GM19240 (cell line): ENCODE measurements around the gene INTS4.
"Not testable (repeated sequence)": the region's sequence is repeated elsewhere in the genome, so short reads cannot be mapped to it uniquely, and the experiment has no call there.

Experiments
- DNase-seq: peaks from one replicate; pipeline ENCODE4 v3.0.0; 2011; ENCODE audit warnings: low spot score; ENCODE audit not compliant: insufficient read length

INTS4 gene

DNA sequence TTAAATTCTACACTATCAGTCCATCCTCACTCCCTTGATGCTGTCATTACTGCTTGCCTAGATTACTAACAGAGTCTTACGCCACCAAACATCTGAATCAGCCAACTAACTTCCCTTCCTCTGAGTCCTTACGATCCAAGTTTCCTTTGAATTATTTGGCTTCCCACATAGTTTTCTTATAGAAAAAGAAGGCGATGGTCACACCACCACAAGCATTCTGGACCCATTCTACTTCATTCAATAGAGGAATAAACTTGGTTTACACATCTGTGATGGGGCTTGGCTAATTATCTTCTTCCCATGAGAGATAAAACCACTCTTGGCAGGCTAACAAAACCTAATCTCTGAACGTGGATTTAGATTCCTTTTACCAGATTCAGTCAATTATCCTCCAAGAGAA is 35.0 kb downstream of the INTS4 start:
- DNase-seq = no peak

DNA sequence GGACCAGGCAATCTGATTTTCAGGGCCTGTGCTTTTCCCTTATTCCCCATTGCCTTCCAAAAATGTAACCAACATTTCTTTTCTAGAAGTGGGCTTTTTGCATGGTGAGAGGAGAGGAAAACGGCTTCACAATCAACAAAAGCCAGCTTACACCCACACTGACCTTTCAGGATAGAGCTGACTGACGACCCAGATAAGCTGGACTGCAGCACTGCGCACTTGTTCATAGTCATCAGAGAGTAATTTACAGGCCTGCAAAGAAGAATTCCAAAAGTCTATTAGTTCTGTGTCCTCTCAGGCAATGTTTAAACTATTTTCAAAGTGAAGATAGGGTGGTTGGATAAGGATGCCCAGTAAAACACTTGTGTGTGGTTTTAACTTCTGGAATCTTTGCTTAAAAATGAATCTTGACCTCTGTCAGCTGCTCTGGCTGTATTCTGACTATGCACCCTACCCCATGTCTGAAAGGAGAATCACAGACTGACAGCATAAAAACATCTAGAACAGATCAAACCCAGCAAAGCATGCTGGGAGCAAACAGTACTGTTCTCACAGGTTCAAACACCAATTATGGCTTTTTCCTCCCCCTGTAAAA is 35.8 kb downstream of the INTS4 start:
- DNase-seq = not testable (repeated sequence)

GRCh38 chr11:77943296-77943695 is 51.2 kb downstream of the INTS4 start:
- DNase-seq = not testable (repeated sequence)

DNA sequence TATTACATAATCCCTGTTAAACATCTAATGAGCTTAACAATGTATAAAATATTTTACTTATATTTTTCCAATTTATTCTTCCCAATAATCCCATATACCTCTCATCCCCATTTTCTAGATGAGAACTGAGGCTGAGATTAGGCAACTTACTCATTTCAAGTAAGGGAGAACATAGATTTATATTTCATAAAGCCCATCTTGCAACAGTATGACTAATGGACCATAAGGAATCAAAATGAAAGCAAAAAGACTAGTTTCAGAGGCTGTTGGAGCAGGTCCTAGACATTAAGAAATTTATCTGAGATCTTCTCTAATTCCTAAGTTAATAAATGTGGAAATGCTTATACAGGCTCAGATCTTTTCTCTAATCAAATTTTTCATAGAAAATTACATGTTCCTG is 52.0 kb downstream of the INTS4 start:
- DNase-seq = not testable (repeated sequence)

GRCh38 chr11:77933596-77933995 is 60.9 kb downstream of the INTS4 start:
- not testable (repeated sequence) for DNase-seq

DNA sequence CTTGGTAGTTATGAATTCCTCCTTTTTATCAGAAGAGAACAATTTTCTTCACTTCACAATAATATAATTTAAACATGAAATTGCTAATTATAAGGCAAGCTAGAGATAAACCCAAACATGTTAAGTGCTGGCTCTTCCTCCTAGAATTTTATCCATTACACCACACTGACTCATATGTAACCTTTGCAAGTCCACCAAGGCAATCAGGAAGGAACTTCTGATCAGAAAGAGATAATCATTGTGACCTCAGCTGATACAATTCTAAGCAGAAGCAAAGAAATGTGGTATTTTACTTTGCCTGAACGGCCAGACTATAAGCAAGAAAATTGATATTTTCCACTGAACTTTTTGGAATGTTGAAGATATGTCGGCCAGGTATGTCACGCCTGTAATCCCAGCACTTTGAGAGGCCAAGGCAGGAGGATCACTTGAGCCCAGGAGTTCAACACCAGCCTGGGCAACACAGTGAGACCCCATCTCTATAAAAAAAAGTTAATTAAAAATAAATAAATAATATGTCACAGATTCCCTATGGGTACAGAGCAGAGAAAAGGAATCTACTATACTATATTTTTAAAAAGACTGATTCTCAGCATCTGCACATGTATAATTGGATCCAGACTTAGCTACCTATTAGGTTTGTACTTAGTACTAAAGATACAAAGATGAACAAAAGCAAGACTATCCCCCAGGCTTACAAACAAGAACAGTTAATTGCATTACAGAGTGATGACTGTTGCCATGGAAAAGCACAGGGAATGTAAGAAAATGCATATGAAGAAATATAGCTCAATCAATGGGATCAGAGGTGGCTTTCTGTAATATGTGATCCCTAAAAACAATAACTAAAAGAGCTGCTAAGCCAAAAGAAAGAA is 63.9 kb downstream of the INTS4 start:
- DNase-seq = not testable (repeated sequence)

- not testable (repeated sequence) for DNase-seq
These were observed 76.8 kb downstream of the INTS4 start for GRCh38 chr11:77917713-77918112.

GRCh38 chr11:77914307-77914791 is 80.1 kb downstream of the INTS4 start:
- DNase-seq = not testable (repeated sequence)

- DNase-seq = not testable (repeated sequence)
These were observed 80.7 kb downstream of the INTS4 start for GRCh38 chr11:77913608-77914306.

GRCh38 chr11:77910828-77911227 is 83.6 kb downstream of the INTS4 start:
- not testable (repeated sequence) for DNase-seq

DNA sequence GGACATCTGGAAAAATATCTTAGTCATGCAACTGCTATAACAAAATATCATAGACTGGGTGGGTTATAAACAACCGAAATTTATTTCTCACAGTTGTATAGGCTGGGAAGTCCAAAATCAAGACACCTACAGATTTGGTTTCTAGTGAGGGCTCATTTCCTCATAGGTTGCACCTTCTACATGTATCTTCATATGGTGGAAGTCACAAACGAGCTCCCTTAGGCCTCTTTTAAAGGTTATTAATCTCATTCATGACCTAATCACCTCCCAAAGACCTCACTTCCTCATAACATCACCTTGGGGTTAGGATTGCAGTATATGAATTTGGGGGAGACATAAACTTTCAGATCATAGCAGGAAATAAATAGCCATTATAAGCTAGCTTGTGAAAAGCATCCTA is 85.2 kb downstream of the INTS4 start:
- no peak for DNase-seq

GRCh38 chr11:77908835-77909234 is 85.6 kb downstream of the INTS4 start:
- no peak for DNase-seq

- DNase-seq = not testable (repeated sequence)
These were observed 99.5 kb downstream of the INTS4 start for GRCh38 chr11:77894949-77895348.

DNA sequence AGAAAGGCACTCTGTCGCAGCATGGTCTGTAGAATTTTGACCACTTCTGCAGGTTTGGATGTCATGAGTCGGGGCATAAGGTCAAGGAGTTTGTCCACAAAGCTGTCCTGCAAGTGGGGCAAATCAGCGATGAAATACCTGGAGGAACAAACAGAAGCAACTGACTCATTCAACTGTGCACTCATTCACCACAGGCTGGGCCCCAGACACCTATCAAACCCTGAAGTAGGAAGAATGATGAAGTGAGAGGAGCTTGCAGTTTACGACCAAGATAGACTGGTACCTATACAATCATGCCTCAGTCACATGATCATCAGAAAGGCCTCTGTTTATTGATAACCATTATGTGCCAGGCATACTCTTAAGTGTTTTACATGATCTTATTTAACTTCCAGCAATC is 102.8 kb downstream of the INTS4 start:
- not testable (repeated sequence) for DNase-seq

- DNase-seq = not testable (repeated sequence)
These were observed 103.2 kb downstream of the INTS4 start for GRCh38 chr11:77891256-77891655.

DNA sequence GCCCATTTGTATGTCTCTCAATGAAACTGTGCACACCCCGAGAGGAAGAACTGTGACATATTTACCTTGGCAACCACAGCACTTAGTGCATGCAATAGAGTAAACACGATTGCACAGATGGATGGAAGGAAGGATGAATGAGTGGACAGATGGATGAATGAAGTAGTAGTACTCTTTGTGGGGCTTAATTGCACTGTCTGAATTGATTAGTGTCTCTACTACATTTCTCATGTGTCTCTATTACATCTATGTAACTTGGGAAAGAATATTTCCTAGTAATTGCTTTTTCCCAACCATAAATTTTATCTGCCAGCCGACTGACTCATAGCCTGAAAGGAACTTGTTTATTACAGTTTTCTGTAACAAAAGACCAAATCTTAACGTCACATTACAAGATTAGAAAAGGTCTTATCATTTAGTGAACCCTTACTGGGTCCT is 103.8 kb downstream of the INTS4 start:
- DNase-seq = not testable (repeated sequence)

DNA sequence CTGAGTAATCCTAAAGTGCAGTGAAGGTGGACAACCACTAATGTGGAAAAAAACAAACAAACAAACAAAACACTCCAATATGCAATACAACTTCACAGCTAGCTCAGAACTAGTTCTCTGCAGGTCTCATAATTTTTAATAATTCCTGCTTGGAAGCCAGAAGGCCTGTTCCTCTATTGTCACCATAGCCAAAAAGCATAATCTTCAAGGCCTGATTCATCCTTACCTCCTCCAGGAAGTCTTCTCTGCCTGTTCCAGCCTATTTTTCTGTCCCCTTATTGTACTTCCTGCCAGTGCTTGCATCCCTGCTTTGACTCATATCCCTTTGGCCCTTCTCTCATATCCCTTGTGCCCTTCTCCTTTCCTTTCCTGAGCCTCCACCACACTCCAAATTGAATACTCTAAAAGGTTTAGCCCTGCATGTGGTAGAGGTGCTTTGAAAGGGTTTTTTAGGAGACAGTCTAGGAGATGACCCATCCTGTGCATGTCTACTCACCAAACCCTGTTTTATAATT is 104.3 kb downstream of the INTS4 start:
- DNase-seq = not testable (repeated sequence)

DNA sequence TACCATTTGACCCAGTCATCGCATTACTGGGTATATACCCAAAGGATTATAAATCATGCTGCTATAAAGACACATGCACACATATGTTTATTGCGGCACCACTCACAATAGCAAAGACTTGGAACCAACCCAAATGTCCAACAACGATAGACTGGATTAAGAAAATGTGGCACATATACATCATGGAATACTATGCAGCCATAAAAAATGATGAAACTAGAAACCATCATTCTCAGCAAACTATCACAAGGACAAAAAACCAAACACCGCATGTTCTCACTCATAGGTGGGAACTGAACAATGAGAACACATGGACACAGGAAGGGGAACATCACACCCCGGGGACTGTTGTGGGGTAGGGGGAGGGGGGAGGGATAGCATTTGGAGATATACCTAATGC is 105.4 kb downstream of the INTS4 start:
- DNase-seq = not testable (repeated sequence)

GRCh38 chr11:77886401-77886800 is 108.1 kb downstream of the INTS4 start:
- DNase-seq = no peak

DNA sequence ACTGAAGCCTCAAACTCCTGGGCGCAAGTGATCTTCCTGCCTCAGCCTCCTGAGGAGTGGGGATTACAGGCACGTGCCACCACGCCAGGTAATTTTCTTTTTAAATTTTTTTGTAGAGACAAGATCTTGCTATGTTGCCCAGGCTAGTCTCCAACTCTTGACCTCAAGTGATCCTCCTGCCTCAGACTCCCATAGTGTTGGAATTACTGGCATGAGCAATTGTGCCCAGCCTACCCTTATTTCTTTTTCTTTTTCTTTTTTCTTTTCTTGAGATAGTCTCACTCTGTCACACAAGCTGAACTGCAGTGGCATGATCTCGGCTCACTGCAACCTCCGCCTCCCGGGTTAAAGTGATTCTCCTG is 109.7 kb downstream of the INTS4 start:
- DNase-seq = no peak

- DNase-seq = no peak
These were observed 110.2 kb downstream of the INTS4 start for GRCh38 chr11:77884186-77884828.
